NB4 (cell line): ENCODE measurements around the gene TMPRSS13.

ENCODE experiments used
- DNase-seq: peaks from one replicate; pipeline ENCODE4 v3.0.0; 2010; ENCODE audit warnings: low read depth
- H3K4me3 ChIP-seq: one replicate; pipeline ENCODE4 v1.5.1; 2011; ENCODE audit warnings: mild to moderate bottlenecking, low read depth, low read length, moderate library complexity
- MAX ChIP-seq: IDR thresholded peaks from 2 replicates; pipeline ENCODE4 v1.6.1; 2011; ENCODE audit warnings: low read depth, low read length
- MYC ChIP-seq: IDR thresholded peaks from 2 replicates; pipeline ENCODE4 v1.6.1; 2011; ENCODE audit warnings: low read depth, low read length
- POLR2A ChIP-seq: IDR thresholded peaks from 2 replicates; pipeline ENCODE4 v1.6.1; 2011; ENCODE audit warnings: mild to moderate bottlenecking; ENCODE audit not compliant: insufficient read length; ENCODE audit errors: extremely low read depth
- TF ChIP-seq, protein P1 (sequence below): IDR thresholded peaks from one replicate; pipeline ENCODE4 v1.5.1; 2012; ENCODE audit warnings: low read depth, low read length

Gene TMPRSS13

GRCh38 chr11:117973503-117973860 lies 44.3 kb upstream of the TMPRSS13 start:
- peak; percentile 98 for DNase-seq
- TF ChIP-seq MYC: peak; percentile 20; the same call in 1 of the 2 replicates
- no peak for TF ChIP-seq MAX
- H3K4me3 ChIP-seq: no peak overlapping the region

- DNase-seq: no peak
- no peak overlapping the region for H3K4me3 ChIP-seq
- TF ChIP-seq POLR2A (no peak), MYC (no peak), MAX (no peak)
- TF ChIP-seq, protein P1, sequence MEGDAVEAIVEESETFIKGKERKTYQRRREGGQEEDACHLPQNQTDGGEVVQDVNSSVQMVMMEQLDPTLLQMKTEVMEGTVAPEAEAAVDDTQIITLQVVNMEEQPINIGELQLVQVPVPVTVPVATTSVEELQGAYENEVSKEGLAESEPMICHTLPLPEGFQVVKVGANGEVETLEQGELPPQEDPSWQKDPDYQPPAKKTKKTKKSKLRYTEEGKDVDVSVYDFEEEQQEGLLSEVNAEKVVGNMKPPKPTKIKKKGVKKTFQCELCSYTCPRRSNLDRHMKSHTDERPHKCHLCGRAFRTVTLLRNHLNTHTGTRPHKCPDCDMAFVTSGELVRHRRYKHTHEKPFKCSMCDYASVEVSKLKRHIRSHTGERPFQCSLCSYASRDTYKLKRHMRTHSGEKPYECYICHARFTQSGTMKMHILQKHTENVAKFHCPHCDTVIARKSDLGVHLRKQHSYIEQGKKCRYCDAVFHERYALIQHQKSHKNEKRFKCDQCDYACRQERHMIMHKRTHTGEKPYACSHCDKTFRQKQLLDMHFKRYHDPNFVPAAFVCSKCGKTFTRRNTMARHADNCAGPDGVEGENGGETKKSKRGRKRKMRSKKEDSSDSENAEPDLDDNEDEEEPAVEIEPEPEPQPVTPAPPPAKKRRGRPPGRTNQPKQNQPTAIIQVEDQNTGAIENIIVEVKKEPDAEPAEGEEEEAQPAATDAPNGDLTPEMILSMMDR: no peak
Measured at GRCh38 chr11:117972629-117973502, 43.7 kb upstream of the TMPRSS13 start.

DNA sequence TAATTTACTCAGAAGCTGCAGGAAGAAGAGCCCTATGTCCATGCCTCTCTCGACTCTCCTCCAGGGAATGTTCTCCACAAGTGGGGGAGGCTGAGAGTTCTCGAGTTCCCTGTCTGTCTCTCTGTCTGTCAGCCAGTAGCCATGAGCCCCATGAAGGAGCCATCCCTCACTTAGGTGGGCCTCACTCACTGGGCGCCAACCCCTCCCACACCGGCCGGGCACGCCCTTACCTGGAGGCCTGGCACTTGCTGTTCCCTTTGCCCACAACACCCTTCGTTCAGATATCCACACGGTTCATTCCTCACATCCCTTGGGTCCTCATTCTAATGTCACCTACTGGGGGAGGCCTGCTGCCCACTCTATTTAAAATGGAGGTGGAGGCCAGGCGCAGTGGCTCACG lies 42.8 kb upstream of the TMPRSS13 start:
- no peak for TF ChIP-seq MAX
- no peak for TF ChIP-seq MYC
- TF ChIP-seq, protein P1: no peak
- H3K4me3 ChIP-seq: no peak overlapping the region
- no peak for DNase-seq

DNA sequence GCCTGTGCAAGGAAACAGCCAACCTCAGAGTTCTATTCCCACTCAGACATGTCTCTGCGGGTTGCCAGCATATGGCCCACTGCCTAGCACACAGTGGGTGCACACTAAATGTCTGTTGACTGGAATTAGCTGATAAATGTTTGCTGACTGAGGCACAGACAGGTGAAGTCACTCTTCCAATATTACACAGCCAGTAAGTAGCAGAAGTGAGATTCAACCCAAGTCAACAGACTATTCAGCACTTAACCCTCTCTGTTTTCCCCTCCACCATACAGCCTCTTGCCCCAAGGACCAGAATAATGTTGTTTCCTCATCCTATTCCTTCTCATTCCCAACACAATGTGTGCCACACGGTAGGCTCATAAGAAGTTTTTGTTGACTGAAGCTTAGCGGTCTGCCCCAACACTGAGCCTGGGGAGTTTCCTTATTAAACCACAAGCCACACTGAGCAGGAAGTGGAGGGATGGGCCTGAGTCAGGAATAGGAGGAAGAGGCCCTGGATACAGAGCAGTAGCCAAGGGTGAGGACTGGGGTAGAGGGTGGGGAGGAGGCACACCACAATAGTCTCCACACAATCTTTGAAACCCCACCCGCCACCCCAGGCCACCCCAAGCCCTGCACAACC lies 41.3 kb upstream of the TMPRSS13 start:
- peak; percentile 89 for DNase-seq
- H3K4me3 ChIP-seq: no peak overlapping the region
- TF ChIP-seq POLR2A (no peak), MYC (no peak), MAX (no peak)
- TF ChIP-seq, protein P1: no peak

DNA sequence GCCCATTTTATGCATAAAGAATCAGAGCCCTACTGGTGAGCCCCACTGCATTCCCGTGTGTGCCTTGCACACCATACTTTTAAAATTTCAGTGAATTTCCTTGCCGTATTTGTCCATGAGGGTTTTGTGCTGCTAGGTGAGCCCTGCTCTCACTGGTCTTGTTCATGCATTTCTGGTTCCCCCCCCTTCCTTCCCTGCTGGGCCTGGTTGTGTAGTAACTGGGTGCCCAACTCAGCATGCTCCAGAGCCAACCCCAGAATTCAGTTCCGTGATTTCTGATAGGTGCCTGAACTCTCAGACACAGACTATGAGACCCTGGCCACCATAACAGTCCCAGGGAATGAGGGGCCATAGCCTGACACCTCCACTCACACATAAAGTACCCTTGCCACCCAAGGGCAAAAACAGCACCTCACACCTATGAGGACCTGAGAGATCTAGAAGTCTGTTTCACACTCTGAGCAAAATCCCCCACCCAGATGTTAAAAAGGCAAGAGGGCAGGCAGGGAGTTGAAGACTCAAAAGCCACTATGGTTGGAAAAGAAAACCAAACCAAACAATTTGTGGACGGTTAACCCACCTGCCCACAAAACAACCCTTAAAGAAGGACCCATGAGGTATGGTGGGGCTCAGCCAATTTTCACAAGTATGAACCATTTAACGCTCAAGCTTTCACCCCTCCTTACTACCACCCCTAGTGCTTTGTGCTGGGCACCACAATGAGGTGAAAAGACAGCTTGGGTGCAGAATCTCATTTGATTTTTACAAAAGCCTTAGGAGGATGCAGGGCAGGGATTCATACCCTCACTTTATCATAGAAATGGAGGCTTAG lies 40.2 kb upstream of the TMPRSS13 start:
- TF ChIP-seq, protein P1: no peak
- TF ChIP-seq MYC (no peak), MAX (no peak), POLR2A (no peak)
- no peak for DNase-seq
- no peak overlapping the region for H3K4me3 ChIP-seq
